Endothelial cell (in vitro differentiated cells): ENCODE data around the gene PRDM8. TPM values are rescaled to one million over a fixed set of nuclear protein-coding genes. Genes with fewer than 3 reads are reported as not detected.

Source experiments
- DNase-seq: peaks from one replicate; pipeline ENCODE4 v3.0.0; 2021; ENCODE audit warnings: low spot score
- H3K27ac Mint-ChIP-seq: one replicate; pipeline ENCODE4 v1.8.0; 2021; ENCODE audit warnings: mixed read lengths, inconsistent platforms; ENCODE audit not compliant: unreplicated experiment
- H3K27me3 Mint-ChIP-seq: one replicate; pipeline ENCODE4 v1.8.0; 2021; ENCODE audit warnings: mild to moderate bottlenecking, moderate library complexity, mixed read lengths, inconsistent platforms; ENCODE audit not compliant: unreplicated experiment
- H3K36me3 Mint-ChIP-seq: one replicate; pipeline ENCODE4 v1.8.0; 2021; ENCODE audit warnings: mild to moderate bottlenecking, low read depth, mixed read lengths, inconsistent platforms; ENCODE audit not compliant: unreplicated experiment
- H3K4me1 Mint-ChIP-seq: one replicate; pipeline ENCODE4 v1.8.0; 2021; ENCODE audit warnings: mild to moderate bottlenecking, mixed read lengths, inconsistent platforms; ENCODE audit not compliant: unreplicated experiment
- H3K4me3 Mint-ChIP-seq: one replicate; pipeline ENCODE4 v1.8.0; 2021; ENCODE audit warnings: mild to moderate bottlenecking, mixed read lengths, inconsistent platforms; ENCODE audit not compliant: unreplicated experiment
- H3K9me3 Mint-ChIP-seq: one replicate; pipeline ENCODE4 v1.8.0; 2021; ENCODE audit warnings: mixed read lengths, inconsistent platforms; ENCODE audit not compliant: unreplicated experiment
- total RNA-seq: library from RNA; stranded (reverse); fragmentation: NEBNext Ultra II Directional; extraction: Animal tissue kit (Norgen Biotek cat#: 25700); gene quantifications from one replicate; pipeline ENCODE4 v1.2.1, GENCODE V29; 2021; ENCODE audit not compliant: unreplicated experiment
- TF ChIP-seq, protein P1 (sequence below): fragments of 200-600 bp; sonication (generic); IDR thresholded peaks from one replicate; pipeline ENCODE4 v1.5.0; 2021; ENCODE audit warnings: antibody characterized with exemption; ENCODE audit not compliant: unreplicated experiment

The PRDM8 gene
- total RNA-seq, 1 donor from 2014 or later, result 30.5 TPM

DNA sequence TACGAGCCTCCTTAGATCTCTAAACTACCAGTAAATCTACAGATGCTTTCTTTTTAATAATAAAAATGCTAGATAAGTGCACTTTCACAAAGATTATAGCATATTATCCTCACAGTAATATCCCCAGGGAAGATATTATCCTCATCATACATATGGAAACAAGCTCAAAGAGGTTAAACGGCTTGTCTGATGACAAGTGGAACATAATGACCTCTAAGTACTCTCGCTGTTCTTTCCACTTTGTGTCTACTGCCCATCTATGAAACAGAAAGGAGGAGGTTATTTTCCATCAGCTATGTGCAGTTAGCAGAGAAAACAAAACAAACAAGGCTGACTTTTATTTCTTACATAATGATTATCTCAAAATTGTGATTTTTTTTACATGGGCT is 42.8 kb upstream of the PRDM8 start:
- no peaks in the 10 kb centered on the region for H3K36me3 Mint-ChIP-seq
- no peaks in the 10 kb centered on the region for H3K9me3 Mint-ChIP-seq

DNA sequence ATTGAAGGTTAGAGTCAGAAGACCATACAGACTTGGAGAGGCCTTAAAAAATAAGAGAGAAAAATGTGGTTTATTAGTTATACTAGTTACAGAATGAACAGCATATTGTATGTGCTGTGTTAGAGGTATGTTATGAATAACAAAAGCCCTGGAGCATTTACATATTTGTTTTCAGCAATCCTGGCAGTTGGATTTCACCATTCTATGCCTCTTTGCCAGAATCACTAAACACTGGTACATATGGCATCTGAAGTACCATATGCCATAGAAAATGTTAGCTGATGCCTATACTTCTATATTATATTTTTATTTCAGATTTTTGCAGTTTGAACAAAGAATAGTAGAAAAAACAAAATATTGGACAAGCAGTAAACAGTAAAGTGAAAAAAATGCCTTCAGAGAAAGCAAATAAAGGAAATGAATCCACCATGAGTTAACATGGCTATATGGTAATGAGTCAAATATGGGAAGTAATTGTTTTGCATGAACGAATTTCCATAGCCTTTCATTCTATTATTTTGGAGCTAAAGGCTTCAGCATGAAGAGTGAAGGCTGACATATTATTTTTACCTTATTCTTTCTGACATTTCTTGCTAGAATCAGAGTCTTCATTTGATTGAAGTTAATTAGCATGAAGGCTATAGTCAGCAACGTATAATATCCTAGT is 41.9 kb upstream of the PRDM8 start:
- no peak overlapping the region for H3K27ac Mint-ChIP-seq
- TF ChIP-seq, protein P1, sequence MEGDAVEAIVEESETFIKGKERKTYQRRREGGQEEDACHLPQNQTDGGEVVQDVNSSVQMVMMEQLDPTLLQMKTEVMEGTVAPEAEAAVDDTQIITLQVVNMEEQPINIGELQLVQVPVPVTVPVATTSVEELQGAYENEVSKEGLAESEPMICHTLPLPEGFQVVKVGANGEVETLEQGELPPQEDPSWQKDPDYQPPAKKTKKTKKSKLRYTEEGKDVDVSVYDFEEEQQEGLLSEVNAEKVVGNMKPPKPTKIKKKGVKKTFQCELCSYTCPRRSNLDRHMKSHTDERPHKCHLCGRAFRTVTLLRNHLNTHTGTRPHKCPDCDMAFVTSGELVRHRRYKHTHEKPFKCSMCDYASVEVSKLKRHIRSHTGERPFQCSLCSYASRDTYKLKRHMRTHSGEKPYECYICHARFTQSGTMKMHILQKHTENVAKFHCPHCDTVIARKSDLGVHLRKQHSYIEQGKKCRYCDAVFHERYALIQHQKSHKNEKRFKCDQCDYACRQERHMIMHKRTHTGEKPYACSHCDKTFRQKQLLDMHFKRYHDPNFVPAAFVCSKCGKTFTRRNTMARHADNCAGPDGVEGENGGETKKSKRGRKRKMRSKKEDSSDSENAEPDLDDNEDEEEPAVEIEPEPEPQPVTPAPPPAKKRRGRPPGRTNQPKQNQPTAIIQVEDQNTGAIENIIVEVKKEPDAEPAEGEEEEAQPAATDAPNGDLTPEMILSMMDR, result no peak
- H3K9me3 Mint-ChIP-seq, result no peaks in the 10 kb centered on the region
- no peaks in the 10 kb centered on the region for H3K36me3 Mint-ChIP-seq
- H3K4me3 Mint-ChIP-seq, result no peak overlapping the region
- peaks cover 2% of the 10 kb centered on the region for H3K27me3 Mint-ChIP-seq
- no peaks in the 10 kb centered on the region for H3K4me1 Mint-ChIP-seq
- DNase-seq, result no peak

More for the DNA sequence above, 42.8 kb upstream of the PRDM8 start:
- H3K27me3 Mint-ChIP-seq, result peaks cover 2% of the 10 kb centered on the region
- no peaks in the 10 kb centered on the region for H3K4me1 Mint-ChIP-seq
- H3K4me3 Mint-ChIP-seq, result no peak overlapping the region
- TF ChIP-seq, protein P1, result no peak
- H3K27ac Mint-ChIP-seq, result no peak overlapping the region
- no peak for DNase-seq

DNA sequence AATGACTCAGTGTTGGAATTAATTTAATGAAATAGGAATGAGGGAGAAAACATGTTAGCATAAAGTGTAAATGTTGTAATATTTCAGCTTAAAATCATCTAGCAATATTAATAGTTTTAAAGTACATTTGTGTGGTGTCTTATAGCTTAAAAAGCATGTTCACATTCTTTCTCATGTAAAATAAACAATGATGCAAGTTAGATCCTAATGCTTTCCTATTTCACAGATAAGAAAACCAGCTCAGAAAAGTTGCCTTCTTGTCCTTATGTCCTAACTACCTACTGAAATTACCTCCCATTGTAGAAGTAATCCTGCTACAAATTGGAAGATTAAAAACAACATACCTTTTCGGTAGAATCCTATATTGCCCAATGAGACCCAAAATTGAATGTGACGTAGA is 40.9 kb upstream of the PRDM8 start:
- no peak for DNase-seq
- peaks cover 2% of the 10 kb centered on the region for H3K27me3 Mint-ChIP-seq
- no peaks in the 10 kb centered on the region for H3K36me3 Mint-ChIP-seq
- no peak overlapping the region for H3K4me3 Mint-ChIP-seq
- no peaks in the 10 kb centered on the region for H3K9me3 Mint-ChIP-seq
- peaks cover 5% of the 10 kb centered on the region for H3K4me1 Mint-ChIP-seq
- H3K27ac Mint-ChIP-seq, result no peak overlapping the region
- TF ChIP-seq, protein P1, result no peak

DNA sequence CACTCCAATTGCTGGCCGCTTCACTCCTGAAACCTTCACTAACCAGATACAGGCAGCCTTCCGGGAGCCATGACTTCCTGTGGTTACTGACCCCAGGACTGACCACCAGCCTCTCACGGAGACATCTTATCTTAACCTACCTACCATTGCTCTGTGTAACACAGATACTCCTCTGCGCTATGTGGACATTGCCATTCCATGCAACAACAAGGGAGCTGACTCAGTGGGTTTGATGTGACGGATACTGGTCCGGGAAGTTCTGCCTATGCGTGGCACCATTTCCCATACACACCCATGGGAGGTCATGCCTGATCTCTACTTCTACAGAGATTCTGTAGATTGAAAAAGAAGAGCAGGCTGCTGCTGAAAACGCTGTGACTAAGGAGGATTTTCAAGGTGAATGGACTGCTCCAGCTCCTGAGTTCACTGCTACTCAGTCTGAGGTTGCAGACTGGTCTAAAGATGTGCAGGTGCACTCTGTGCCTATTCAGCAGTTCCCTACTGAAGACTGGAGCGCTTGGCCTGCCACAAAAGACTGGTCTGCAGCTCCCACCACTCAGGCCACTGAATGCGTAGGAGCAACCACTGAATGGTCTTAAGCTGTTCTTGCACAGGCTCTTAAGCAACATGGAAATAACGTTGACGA is 35.8 kb upstream of the PRDM8 start:
- Mint-ChIP-seq H3K4me1 (peaks cover 5% of the 10 kb centered on the region), H3K4me3 (no peak overlapping the region), H3K27ac (no peak overlapping the region), H3K9me3 (no peaks in the 10 kb centered on the region), H3K27me3 (peaks cover 1% of the 10 kb centered on the region), H3K36me3 (no peaks in the 10 kb centered on the region)
- TF ChIP-seq, protein P1, result no peak
- no peak for DNase-seq

DNA sequence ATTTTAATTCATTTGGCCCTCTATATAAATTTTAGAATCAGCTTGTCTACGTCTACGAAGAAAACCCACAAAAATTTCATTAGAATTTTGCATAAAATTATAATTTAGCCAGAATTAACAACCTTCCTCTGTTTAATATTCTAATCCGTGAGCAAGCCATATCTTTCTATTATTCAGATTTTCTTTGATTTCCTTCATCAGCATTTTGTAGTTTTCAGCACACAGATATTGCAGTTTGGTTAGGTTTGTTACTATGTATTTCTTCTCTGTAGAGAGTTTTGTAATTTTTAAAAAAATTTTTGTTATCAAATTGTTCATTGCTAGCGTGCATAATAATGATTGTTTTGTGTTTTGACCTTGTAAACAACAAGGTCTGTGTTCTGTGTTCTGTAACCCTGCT is 34.9 kb upstream of the PRDM8 start:
- TF ChIP-seq, protein P1, result no peak
- DNase-seq, result no peak
- no peaks in the 10 kb centered on the region for H3K27me3 Mint-ChIP-seq
- H3K36me3 Mint-ChIP-seq, result no peaks in the 10 kb centered on the region
- no peak overlapping the region for H3K27ac Mint-ChIP-seq
- no peaks in the 10 kb centered on the region for H3K9me3 Mint-ChIP-seq
- H3K4me1 Mint-ChIP-seq, result peaks cover 5% of the 10 kb centered on the region
- no peak overlapping the region for H3K4me3 Mint-ChIP-seq
